ENCODE data around the gene ACTG1.
A peak's percentile ranks its signal among the peaks of the same experiment; 100 is the strongest.
"Not testable (repeated sequence)": the region's sequence is repeated elsewhere in the genome, so short reads cannot be mapped to it uniquely, and the experiment has no call there.

ACTG1 gene

DNA sequence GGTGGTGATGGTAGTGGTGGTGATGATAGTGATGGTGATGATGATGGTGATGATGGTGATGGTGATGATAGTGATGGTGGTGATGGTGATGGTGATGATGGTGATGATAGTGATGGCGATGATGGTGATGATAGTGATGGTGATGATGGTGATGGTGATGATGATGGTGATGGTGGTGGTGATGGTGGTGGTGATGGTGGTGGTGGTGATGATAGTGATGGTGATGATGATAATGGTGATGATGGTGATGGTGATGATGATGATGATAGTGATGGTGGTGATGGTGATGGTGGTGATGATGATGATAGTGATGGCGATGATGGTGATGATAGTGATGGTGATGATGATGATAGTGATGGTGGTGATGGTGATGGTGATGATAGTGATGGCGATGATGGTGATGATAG, 19.4 kb upstream of the ACTG1 start:
- not testable (repeated sequence) for DNase-seq

DNA sequence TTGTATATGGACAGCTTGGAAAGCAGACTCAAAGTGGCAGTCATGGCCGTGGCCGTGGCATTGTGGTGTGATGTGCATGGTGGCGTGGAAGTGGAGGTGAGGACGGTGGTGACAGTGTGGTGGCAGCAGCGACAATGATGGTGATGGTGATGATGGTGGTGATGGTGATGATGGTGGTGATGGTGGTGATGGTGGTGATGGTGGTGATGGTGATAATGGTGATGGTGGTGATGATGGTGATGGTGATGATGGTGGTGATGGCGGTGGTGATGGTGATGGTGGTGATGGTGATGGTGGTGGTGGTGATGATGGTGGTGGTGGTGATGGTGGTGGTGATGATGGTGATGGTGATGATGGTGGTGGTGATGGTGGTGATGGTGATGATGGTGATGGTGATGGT, 18.4 kb upstream of the ACTG1 start:
- DNase-seq = not testable (repeated sequence)

DNA sequence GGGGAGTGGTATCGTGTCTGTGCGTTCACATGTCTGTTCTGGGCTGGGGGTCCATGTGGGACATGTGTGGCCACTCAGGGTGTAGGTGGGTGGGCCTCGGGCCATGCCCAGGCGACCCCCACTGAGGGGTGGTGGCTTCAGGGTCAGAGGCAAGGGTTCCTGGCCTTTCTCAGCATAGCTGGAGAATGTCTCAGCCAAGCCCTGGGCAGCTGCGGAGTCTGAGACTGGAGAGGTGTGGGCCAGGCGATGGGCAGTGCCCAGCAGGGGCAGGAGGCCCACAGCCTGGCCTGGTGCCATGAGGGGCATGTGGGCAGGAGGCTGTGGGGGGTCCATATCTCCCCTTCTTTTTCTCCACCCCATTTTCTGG, 16.8 kb upstream of the ACTG1 start:
- no peak for DNase-seq

DNA sequence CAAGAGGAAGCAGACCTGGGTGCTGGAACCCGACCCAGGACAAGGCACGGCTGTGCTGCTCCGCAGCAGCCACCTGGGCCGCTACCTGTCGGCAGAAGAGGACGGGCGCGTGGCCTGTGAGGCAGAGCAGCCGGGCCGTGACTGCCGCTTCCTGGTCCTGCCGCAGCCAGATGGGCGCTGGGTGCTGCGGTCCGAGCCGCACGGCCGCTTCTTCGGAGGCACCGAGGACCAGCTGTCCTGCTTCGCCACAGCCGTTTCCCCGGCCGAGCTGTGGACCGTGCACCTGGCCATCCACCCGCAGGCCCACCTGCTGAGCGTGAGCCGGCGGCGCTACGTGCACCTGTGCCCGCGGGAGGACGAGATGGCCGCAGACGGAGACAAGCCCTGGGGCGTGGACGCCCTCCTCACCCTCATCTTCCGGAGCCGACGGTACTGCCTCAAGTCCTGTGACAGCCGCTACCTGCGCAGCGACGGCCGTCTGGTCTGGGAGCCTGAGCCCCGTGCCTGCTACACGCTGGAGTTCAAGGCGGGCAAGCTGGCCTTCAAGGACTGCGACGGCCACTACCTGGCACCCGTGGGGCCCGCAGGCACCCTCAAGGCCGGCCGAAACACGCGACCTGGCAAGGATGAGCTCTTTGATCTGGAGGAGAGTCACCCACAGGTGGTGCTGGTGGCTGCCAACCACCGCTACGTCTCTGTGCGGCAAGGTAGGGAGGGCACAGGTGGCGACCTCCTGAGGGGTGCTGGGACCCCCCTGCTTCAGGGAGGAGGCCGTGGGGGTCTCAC, 16.2 kb upstream of the ACTG1 start:
- DNase-seq = no peak

DNA sequence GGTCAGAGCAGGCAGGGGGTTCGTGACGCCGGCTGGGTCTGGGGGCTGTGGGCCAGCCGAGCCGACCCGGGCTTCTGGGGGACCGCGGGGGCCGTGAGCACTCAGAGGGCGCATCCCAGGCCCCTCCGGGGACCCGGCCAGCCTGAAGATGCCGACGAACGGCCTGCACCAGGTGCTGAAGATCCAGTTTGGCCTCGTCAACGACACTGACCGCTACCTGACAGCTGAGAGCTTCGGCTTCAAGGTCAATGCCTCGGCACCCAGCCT, 15.7 kb upstream of the ACTG1 start:
- no peak for DNase-seq

DNA sequence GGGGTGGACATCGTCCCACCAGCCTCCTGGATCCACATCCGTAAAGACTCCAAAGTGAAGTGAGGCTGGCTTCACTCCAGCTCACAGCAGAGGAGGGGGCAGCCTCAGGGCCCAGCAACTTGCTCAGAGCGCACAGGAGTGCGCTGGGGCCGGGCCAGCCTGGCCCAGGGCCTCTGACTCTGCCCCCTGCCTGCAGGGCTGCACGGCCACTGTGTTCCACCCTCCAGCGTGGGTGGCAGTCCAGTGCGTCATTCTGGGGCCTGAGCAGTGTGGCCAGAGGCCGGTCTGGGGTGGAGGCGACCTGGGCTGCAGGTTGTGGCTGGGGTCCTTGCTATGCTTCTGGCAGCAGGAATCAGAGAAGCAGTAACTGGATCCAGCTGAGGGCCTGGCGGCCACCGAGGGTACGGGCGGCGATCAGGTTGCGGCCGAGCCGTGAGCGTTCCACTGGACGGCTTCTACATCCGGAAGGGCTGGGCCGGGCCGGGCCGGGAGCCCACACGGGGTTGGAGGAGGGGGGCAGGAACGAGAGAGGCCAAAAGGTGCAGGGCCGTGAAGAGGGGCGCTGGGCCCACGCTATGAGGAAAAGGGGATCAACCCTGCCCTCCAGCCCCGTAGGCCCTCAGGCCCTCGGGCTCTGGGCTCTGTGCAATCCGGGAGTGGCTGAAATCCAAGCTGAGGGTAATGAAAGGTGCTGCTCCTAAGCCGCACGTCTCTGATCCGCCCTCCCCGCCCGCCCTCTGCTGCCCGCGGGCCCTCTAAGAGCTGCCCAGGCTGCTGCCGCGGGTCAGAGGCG, 15.2 kb upstream of the ACTG1 start, which contains the start of gene FSCN2:
FSCN2 (plus strand) TSS at position 787 of the 793 bp plus-strand sequence. CDS start 155 bp downstream, outside the sequence.
- no peak for DNase-seq

DNA sequence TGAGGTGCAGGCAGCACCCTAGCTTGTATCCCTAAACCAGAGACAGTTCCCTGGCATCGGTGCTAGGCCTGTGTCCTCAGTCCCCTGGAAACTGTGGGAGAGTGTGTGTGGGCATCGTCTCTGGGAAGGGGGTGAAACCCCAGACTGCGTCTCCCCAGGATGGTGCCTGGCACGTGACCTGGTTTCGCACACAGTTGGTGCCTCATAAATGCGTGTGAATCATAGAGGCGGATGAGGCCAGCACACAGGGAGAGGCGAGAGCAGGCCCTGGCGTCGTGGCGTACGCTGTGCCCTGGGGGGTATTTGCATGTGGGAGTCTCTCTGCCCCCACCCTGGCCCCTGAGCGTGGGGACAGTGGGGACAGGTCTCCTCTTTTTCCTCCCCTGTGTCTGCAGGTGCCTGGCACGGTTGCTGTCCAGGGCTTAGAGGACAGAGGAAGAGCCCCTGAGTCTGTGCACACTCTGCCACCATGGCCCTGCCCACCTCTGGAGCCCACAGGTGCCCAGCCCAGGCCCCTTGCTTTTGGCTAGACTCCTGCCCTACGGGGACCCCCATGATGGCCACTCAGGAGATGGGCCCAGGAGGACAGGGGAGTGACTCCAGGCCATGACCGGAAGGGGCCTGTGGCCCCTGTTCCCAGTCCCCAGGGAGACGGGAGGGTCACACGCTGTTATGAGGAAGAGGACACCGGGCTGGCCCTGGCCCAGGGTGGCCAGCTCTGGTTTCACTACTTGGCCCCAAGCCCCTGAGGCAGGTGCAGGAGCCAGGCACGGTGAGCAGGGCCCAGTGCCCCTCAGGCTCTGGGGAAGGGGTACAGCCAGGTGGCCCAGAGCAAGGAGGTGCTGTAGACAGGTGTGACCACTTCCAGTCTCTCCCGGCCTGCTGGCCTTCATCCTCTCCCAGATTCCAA, 14.3 kb upstream of the ACTG1 start:
- no peak for DNase-seq

DNA sequence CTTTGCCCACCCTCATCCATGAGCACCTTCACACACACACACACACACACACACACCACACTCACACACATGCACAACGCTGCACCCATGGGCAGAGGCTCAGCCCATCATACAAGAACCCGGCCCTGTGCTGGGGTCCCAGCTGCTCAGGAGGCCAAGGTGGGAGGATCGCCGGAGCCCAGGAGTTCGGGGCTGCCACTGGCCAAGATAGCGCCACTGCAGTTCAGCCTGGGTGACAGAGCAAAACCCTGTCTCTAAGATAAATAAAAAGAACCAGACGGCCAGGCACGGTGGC, 12.2 kb upstream of the ACTG1 start:
- DNase-seq = no peak

DNA sequence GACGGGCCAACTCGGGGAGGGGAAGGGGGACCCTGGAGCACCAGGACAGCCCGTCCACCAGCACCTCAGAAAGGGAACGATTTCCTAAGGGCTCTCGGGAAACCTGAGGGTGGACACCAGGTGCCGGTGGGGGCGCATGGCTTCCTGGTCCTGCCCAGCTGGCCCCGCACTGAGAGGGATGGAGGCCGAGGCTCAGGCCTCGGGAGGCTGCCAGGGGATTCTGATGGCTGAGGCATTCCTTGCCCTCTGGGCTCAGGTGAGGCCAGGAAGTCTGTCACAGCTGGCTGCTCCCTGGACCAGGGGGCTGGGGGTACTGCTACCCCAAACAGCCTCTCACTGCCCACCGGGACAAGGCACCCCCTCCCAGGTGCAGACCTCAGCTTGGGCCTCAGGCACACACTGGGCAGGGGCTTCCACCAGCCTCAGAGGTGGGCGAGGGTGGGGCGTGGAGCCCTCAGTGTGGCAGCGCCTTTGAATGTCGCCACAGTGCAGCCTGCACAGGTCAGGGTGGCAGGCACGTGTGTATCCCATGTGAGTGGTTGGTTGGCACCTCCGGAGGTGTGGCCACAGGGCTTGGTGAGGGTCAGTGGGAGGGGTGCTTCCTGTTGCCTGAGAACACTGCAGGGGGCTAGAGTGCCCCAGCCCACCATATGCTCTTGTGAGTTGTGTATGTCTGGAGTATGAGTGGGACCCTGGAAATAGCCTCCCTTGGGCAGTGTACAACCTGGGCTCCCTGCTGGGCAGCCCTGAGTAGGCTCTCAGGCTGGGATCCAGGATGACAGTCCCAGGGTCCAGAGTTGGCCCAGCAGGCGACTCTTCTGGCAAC, 11.7 kb upstream of the ACTG1 start:
- no peak for DNase-seq

DNA sequence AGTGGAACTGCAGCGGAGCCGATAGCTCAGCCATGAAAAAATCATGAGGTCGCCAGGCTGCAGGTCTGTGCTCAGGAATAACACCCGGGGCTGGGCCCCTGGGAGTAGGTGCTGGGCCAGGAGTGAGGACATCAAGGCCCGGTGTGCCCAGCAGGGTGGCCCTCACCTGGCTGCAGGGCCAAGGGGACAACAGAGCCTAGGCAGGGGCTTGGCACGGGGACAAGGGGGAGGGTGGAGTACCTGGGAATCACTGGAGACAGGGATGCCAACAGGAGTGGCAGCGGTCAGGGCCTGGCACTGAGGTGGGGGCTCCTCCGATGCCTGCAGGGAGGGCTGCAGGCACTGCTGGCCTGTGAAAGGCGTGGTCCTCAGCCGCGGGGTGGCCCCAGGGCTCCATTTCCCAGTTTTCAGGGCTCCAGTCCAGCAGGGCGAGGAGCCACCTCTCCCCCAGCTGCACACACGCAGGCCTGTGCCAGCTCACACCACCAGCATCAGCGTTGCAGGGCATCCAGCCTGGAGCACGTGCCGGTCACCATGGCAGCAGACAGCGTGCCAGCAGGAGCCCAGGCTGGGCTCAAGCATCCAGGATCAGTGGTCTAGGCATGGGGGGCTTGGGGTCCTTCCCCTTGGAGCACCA, 10.9 kb upstream of the ACTG1 start:
- no peak for DNase-seq

DNA sequence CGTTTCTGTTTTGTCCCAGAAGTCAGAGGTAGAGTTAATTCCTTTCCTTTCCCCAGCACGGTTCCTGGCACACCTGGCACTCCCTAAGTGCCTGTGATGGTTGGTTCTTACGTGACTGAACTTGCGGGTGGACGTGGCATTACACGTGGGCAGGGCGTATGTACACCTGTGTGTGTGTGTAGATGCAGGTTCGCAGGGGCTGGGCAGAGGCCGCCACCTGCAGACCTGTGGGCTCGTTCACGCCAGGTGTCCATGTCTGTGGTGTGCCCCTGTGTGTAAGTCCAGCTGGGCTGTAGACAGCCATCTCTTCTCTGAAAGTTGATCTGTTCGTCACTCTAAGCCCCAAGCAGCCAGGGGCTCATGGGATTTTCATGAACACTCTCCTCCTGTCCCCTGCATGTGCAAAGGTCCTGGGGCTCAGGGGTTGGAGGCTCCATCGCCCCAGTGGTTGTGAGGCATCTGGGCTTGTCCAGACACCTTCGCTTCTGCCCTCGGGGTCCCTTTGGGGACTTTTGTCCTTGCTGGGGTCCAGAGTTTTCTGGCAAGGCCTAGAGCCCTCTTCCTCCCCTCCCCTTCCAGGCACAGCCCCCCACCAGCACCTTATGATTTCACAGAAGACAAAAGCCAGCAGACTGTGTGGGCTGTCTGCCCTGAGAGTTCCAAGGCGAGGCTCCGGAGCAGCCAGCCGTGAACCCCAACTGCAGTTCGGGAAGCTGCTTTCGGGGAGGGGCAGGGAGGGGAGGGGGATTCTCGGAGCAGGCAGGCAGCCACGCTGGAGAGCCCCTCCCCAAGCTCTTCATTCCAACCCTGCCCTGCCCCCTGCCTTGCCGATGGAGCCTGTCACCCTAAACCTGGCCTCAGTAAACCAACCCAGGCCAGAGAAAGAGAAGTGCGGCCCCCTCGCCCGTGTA, 10.1 kb upstream of the ACTG1 start:
- no peak for DNase-seq

DNA sequence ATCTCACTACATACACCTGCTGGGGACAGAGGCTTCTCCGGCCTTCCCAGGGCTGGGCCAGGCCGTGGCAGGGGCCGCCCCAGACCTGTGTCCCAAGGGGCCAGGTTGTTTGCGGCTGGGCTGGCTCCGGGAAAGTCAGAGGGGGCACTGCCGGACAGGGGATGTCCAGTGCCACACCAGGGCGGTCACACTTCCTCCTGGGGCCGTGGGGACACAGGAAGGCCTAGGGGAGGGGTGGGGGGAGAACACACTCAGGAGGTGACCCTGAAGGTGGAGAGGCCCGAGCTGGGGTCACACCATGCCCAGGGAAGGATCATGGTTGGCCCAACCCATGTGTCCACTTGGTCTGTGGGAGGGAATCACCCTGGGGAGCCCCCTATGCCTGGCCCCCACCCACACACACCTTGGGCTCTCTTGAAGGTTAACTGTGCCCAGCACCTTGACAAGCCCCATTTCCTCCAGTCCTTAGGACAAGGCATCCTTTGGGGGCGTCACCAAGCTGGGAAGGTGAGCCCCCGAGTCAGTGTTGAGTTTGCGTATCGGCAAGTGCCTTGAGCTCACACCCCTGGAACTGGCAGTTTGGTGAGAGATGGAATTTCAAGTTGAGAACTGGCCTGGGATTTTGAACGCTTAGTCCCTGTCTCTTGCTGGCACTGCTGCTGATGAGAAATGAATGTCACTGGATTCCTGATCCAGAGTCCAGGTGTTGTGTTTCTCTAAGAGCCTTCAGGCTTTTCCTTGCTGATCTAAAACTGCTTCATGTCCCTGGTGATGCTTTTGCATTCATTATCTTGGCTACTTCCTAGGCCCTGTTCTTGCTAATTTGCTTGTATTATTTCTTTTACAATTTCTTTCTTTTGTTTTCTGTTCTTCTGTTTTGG, 7.7 kb upstream of the ACTG1 start:
- DNase-seq = no peak

DNA sequence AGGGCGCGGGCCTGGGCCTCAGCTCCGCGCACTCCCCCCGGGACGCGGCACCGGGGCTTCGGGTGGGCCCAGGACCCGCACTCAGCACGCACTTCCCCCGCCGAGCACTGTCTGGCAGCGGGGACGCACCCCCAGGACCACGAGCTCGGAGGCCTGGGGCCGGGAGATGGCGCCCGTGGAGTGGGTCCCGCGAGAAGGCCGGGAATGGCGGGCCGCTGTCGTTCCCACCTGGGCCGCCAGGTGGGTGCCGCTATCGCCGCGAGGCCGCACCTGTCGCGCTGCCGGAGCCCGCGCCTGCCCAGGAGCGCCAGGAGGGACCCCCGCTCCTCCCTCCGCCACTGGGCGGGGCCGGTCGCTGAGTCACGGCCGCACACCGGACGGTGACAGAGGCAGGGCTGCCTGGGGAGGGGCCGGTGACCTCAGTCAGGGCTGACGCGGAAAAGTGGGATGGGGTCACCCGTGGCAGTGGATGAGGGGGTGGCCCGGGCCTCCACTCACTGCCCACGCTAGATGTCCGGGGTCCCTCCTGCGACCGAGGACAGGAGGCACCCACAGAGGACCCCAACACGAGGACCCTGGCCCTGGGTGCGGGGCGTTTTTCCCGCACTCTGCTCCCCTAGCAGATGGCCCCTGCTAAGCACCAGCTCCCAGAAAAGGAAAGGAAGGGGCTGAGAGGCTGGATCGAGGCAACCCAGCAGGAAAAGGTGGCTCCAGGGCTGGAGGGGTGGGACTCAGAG, 6.9 kb upstream of the ACTG1 start:
- peak; percentile 70 for DNase-seq

DNA sequence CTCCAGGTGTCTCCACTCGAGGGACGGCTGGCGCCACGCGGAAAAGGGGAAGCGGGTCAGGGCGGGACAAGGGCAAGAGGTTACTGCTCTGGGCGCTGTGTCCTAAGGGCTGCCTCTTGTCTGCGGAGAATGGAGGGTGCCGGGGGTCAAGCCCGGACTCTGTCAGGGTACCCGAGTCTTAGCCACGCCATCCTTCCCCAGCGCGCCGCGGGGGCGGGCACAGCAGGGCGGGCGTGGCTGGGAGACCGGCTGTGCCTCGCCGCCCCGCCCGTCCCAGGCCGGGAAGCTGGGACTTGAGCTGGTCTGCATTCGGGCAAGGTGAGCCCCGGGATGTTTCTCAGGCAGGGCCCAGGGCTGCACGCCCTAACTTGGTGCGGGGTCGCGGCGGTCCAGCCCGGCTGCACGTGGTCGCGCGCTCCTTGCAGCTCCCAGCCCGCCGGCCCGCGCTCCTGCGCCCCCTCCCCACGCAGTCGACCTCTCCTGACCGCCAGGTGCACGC, 6.2 kb upstream of the ACTG1 start:
- peak; percentile 33 for DNase-seq

DNA sequence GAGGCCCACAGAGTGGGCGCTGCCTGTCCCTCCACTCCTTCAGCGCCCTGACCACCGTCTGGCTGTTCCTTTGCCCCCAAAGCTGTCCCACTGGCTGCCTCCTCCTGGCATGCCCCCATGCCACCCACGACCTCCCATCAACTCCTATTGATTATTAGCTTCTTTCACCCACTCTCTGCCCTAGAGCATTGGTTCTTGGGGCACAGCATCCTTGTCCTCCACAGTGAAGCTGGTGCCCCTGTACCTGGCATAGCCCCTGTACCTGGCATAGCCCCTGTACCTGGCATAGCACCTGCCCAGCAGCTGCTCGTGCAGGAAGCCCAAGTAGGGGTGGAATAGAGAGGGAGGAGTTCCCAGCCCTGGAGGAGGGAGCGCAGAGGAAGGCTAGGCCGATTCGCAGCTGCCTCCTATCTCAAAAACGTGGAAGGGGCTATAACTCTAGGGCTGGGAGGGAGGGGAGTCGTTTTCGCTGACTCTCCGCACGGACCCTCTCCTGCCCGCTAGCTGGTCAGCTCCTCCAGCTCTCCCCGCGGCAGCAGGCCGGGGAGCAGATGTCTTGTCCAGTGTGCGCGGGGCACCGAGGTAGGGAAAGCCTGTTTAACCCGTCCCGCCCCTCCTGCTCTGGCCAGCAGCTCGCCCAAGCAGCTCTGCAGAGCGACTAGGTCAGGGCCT, 5.7 kb upstream of the ACTG1 start:
- DNase-seq = no peak

DNA sequence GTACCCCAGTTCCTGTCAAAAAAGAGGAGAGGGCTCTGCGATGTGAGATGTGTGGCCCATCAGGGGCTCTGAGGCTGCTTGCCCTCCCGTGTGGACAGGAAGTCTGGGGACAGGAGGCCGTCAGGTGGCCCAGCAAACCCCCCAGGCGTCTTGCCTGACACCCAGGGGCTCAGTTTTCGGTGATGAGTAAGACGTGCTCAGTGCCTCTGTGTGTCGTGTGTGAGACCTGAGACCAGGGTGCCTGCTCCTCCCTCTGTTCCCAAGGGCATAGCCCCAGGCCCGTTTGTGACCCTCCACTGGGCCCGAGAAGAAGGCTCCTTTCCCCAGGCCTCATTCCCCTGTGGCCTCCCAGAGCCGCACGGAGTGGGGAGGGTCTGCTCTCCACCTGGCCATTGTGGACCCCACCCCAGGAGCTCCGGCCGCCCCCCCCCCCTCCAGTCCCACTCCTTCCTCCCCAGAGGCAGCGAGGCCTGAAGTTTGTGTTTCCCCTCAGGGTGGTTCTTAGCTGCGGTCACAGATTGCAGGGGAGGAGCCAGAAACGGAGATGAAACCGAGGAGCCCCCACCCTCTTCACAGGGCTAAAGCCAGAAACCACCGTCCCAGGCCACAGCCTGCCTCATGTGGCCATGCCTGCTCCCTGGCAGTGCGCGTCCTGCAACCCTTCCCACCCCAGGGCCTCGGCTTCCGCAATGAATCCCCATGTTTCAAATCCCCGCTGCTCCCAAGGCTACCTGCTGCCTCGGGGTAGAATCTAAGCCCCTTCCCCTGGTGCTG, 4.9 kb upstream of the ACTG1 start:
- no peak for DNase-seq

DNA sequence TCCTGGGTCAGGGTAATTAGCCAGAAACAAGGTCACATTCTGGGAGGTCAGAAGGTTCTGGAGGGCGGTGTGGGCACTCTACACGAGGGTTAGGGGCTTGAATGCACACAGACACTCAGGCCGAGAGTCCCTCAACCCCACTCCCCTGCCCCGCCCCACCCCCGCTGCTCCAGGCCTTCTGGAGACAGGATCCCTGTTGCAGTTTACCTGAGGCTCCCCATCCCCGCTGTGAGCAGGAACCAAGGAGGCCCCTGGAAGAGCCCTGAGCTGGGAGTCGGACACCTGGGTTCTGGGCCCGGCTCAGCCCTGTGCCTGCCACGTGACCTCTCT, 4.4 kb upstream of the ACTG1 start:
- DNase-seq = no peak

DNA sequence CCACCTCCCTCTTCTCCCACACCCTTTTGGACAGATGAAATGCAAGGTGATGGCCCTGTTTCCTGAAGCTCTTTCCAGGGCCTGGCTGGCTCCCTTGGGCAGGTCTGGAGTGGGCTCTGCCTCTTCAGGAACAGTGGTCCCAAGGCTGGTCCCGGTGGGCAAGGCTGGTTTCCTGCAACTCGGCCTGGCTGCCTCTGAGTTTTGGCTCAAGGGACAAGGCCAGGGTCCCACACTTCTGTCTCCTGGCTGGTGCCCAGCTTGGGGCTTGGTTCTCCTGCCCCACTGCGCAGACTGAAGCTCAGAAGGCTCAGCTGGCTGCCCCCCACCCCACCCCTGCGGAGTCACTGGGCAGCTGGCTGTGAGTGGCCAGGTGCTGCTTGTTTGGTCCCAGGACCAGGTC, 3.8 kb upstream of the ACTG1 start:
- no peak for DNase-seq

Measured in activated naive CD4-positive, alpha-beta T cell treated with anti-CD3 and anti-CD28 coated beads, Interleukin-2, amount 50 U/mL, for 16 hours (primary cell).